HG03103 (cell line): ENCODE data around the gene DDX54.

Experiments
- ATAC-seq: cut with Tn5 transposase; IDR thresholded peaks from one replicate; pipeline ENCODE4 v1.9.1; 2021; ENCODE audit warnings: low read depth; ENCODE audit not compliant: unreplicated experiment

DDX54 gene

DNA sequence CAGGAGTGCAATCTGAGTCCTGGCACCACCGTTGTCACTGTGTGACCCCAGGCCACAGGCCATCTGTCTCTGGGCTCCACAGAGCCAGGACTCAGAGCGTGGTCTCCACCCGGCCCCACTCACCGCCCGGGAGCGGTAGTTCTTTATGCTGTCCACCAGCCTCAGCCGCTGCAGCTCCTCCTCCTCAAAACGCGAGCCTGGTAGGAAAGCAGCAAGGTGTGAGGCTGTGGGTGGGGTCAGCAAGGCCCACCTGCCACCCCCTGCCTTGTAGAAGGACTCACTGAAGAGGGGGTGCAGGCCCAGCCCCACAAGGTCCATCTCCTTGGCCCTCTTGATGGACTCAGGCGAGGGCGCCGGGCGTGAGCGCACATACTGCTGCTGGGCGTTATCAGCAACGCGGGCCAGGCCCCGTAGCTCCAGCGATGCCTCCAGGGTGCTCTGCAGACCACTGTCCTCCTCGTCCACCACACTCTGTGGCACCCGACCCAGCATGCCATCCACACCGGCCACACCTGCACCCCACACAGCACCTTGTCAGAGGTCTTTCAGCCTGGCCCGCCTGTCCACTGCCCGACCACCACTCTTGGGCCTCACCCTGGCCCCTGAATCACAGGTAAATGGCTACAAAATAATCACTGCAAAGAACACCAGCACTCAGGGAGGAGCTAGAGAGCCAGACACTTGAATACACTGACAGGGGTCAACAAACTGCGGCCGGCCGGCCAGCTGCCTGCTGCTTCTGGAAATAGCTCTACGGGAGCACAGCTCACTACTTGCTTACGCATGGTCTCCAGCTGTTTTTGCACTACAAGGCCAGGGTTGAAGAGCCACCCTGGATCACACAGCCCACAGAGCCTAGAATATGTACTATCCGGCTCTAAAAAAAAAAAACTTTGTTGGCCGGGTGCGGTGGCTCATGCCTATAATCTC lies 19.5 kb downstream of the DDX54 start:
- ATAC-seq, result no peak

DNA sequence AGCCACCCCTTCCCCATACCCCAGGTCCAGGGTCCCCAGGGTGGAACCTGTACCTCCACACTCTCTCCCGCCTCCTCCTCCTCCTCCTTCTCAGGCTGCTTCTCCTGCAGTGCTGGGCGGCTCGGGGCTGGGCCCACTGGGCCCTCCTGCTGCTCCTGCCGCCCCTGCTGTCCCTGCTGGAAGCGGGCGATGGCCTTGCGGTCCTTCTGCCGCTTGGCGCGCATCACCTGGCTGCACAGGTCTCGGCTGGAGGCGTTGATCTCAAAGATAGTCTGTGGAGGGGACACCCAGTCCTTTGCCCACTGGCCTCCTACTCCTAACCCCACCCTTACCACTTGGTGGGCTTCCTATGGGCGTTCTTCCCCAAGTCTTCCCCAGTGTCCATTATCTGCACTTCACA lies 21.3 kb downstream of the DDX54 start:
- ATAC-seq, result no peak

DNA sequence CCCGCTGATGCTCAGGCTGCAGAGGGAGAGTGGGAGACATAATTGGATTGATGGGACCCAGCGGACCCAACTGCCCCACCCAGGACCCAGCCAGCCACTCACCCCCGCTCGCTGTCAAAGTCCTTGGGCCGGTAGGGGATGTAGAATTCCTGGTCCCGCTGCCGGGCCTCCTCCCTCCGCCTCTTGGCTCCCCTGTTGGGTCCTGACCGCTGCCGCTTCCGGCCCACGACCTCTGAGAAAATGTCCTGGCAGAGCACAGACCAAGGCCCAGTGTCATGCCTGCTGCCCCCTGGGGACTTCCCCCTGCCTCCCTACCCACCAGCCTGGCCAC lies 22.3 kb downstream of the DDX54 start:
- no peak for ATAC-seq

DNA sequence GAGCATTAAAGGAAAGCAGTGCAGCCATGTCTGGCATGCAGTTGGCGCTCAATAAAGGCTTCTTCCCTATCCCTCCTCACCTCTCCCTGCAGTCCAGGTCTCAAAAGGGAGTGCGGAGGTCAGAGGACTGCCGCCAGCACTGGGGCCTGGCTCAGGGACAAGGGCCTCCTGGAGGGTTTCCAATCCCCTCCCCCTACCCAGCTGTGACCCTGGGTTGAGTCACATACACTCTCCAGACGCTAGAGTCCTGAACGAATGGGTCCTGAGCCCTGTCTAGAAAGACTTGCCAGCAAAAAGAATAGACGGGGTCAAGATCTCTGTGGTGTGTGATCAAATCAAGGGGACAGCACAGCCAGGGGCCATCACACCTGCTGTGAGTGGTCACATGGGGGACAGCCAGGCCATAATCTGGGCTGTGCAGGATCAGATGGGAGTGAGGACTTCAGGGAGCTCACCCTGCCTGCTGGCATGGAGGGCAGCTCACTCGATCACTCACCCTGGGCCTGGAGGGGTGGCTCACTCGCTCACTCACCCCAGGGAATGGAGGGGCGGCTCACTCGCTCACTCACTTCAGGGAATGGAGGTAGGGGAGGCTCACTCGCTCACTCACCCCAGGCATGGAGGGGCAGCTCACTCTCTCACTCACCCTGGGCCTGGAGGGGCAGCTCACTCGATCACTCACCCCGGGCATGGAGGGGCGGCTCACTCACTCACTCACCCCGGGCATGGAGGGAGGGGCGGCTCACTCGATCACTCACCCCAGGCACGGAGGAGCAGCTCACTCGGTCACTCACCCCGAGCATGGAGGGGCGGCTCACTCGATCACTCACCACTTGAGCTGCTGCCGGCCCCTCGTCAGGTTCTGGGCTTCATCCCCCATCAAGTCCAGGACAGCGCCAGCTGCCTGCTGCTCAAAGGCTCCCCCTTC lies 22.9 kb downstream of the DDX54 start:
- ATAC-seq, result no peak

DNA sequence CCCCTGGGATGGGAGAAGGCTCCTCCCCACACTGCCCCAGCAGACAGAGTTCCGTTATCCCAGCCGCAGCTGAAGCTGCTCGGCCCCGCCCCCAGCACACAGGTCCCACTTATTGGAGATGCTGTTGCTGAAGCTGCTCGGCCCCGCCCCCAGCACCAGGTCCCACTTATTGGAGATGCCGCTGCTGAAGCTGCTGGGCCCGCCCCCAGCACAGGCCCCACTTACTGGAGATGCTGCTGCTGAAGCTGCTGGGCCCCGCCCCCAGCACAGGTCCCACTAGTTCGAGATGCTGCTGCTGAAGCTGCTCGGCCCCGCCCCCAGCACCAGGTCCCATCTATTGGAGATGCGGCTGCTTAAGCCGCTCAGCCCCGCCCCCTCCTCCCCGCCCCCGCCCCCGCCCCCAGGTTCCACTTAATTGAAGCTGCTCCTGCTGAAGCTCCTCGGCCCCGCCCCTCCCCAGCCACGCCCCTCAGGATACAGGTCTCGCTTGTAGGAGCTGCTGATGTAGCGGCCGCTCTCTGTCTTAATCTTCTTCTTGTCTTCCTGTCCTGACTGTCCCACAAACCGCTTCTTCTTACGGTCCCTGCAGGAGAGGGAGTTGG lies 23.8 kb downstream of the DDX54 start:
- no peak for ATAC-seq

DNA sequence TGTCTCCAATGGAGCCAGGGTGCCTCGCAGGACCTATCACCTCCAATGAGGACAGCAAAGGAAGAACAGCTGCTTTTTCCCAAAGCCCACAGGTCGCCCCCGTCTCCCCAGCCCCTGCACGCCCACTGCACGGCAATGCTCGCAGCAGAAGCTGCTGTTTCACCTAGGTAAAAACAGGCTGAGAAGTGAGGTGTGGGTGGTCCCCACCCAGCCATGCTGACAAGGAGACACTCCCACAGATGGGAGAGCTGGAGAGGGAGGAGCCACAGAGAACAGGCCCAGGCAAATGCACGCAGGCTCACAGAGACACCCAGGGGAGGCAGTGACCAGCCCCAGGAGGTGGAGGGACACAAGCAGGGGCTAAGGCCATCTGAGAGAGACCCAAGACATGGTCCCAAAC lies 25.3 kb downstream of the DDX54 start:
- ATAC-seq, result no peak

DNA sequence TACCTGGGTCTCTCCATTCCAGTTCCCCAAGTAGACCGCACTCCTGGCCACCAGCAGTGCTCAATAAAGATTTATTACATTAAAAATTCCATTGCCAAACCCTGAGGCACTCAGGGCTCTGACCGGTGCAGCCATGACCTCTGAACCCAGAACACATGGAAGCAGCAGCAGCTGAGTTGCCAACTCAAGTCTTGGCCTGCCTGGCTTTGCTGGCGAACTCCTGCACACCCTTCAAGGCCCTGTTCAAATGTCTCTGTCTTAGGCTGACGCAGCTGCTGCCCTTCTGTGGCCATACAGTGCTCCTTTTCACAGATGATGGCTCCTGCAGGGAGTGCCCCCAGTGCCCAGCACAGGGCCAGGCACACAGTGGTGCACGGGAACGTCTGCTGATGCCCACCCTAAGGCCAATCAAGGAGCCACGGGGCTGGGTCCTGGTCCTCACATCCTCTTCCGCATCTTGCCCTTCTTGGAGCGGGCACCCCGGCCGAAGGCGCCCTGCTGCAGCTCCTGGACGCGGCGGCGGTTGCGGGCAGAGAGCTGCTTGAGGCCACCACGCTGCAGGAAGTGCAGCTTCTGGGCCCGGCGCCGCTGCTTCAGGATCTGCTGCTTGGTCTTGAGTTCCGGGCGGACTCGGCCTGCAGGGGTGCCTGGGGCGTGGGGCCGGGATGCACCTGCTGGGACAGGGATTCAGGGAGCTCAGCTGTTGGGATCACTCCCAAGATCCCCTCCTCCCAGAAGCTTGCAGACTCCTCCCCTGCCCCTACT lies 26.7 kb downstream of the DDX54 start:
- no peak for ATAC-seq

DNA sequence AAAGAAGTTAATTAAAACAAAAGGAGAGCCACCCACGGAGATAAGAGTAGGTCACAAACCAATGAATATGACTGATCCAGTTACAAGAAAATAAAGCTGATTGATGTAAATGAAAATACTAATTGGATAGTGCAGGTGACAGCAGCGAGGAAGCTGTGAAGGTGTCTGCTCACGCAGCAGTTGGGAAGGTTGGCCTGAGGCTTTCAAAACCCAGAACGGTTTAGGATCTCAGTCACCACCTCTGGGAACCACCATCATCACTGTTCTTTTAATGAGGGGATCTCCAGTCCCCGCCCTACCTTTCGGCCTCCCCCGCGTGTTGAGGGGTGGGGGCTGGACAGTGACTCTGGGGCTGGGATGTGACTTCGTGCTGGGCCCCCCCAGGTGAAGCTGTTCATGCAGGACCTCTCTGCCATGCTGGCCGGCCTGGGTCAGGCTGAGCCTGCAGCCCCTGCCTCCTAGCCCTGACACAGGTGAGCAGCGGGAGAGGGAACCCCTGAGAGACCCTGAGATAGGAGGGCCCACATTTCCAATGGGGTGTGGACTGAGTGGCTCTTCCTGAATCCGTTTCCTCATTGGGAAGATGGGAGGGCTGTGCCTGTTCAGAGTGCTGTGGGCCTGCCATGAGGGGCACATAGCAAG lies 27.9 kb downstream of the DDX54 start:
- no peak for ATAC-seq

DNA sequence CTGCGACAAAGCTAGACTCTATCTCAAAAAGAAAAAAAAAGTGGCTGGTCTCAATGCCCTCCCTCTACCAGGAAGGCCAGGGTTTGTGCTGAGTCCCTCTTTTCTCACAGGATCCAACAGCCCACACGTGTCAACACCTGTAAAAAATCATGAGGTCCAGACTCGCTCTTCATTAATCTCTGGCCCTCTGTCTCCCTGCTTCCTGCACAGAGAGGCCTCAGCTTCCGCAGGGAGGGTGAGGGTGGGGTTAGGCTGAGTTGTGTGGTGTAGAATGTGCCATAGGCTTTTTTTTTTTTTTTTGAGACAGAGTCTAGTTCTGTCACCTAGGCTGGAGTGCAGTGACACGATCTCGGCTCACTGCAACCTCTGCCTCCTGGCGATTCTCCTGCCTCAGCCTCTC lies 29.6 kb downstream of the DDX54 start:
- ATAC-seq, result no peak

DNA sequence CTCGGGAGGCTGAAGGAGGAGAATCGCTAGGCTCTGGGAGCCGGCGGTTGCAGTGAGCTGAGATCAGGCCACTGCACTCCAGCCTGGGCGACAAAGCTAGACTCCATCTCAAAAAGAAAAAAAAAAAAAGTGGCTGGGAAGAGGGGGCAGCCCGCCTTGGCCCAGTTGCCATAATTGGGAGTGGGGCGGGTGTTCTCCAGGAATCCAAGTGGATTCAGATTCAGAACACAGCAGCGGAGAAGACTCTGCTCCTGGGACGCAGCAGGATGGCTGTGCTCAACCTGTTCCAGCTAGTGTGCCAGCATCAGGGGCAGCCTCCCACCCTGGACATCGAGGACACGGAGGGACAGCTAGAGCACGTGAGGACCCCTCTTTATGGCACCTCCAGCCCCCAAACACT lies 30.2 kb downstream of the DDX54 start:
- ATAC-seq, result no peak

DNA sequence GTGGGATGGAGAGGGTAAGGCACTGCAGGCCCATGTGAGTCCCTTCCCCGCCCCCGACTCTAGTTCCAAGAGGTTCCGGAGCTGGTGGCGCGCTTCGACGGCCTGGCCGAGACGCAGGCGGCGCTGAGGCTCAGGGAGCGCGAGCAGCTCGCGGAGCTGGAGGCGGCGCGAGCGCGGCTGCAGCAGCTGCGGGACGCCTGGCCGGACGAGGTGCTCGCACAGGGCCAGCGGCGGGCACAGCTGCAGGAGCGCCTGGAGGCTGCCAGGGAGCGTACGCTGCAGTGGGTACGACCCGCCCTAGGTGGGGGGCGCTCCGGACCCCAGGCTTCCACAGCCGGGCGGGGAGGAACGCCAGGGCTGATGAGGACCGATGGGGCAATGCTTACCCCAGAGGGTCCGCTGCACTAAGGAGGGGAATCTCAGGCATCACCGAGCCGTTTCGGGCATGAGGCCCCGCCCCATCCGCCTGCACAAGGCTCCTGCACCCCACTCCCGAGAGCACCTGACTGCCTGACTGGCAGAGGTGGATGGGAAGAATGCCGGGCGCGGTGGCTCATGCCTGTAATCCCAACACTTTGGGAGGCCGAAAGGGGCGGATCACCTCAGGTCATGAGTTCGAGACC lies 30.8 kb downstream of the DDX54 start:
- ATAC-seq, result no peak

DNA sequence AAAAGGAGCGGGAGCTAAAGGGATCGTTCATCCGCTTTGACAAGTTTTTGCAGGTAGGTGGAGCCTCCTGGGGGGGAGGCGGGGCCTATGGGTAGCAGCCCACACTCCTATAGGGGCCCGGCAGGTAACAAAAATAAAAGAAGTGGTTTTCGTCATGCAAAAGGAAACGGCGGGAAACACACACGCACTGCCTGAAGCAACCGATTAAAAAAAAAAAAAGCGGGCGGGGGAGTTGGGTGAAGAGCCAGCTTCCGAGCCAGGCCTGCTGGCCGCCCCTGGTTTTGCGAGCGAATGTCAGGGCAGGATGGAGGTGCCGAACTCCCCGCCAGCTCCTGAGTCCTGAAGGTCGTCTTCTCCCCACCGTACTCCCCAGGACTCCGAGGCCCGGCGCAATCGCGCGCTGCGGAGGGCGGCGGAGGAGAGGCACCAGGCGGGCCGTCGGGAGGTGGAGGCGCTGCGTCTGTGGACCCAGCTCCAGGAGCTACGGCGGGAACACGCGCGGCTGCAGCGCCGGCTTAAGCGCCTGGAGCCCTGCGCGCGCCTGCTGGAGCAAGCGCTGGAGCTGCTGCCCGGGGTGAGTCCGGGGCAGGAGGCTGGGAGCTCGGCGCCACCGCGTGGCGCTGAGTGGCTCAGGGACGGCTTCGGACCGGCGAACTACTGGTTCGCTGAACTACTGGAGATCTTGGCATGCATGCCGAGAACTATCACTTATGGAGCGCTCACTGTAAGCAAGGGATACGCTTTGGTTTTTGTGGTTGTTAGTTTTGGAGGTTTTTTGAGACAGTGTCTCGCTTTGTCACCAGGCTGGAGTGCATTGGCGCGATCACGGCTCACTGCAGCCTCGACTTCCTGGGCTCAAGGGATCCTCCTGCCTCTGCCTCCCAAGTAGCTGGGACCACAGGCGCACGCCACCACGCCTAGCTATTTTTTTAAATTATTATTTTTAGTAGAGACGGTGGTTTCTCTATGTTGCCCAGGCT lies 32.2 kb downstream of the DDX54 start:
- no peak for ATAC-seq

DNA sequence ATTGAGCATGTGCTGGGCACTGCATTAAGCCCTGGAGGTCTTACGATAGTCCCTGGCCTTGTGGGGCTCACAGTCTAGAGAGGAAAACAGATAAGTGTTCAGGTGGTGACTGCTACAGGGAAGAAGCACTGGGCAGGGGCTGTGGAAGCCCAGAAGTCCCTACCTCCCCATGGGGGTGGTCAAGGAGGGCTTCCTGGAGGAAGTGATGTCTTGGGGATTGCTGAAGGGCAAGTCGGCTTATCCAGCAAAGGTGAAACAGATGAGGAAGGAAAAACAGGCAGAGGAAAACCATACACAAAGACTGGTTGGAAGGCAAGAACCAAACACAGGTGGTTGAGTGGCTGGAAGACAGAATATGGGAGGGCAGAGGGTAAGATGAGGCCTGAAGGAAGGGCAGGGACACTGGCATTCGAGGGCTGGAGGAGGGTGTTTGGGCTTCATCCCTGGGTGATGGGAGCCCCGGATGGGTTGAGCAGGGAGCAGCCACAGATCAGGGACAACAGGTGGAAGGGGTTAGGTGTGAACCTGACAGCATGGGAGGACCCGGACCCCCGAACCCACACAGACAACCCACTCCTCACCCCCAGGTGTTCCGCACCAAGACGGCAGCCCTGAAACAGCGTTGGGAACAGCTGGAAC lies 33.0 kb downstream of the DDX54 start:
- no peak for ATAC-seq

DNA sequence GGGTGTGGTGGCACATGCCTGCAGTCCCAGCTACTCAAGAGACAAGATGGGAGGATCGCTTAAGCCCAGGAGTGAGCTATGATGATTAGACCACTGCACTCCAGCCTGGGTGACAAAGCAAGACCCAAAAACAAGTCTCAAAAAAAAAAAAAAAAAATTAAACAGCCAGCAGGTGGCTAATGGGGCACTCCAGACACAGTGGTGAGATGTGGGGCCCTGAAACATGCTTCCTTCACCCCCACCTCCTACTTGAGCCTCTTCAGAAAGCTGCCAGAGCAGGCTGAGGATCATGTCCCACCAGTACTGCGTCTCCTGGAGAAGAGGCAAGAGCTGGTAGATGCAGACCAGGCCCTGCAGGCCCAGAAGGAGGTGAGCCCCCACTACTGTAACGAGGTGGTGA lies 33.6 kb downstream of the DDX54 start:
- ATAC-seq, result no peak

DNA sequence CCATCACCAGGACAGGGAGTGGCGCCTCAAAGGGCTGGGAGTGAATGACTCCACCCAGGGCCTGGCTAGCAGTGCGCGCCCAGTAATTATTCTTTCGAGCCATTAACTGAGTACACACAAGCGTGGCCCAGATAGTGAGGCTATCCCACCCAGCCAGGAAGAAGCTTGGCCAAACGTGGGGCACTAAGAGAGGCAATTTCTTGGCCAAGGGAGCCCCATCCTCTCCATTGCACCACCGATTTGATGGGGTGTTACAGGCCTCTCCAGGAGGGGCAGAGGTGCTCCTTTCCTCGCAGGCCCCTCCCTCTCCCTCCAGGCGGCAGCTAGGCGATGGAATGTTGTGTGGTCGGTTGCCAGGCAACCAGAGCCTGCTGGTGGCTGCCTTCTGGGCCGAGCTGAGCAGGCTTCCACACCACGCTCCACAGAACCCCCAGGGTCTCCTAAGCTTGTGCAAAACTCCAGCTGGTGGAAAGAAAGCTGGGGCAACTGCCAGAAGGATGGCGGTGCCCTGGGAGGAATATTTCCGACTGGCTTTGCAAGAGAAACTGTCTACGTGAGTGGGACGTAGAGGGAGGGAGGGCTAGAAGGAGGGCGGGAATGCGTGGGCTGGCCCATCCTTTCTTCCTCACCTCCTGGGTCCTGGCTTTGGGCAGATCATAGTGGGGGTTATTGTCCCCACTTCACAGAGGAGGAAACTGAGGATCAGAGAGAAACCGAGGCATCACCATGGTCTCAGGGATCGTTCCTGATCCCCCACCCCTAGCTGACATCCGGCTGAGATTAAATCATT lies 35.7 kb downstream of the DDX54 start, which contains the start of gene CFAP73:
CFAP73 (plus strand) TSS at position 364 of the 790 bp plus-strand sequence; CDS start at position 498, 134 bp downstream.
- ATAC-seq, result no peak

DNA sequence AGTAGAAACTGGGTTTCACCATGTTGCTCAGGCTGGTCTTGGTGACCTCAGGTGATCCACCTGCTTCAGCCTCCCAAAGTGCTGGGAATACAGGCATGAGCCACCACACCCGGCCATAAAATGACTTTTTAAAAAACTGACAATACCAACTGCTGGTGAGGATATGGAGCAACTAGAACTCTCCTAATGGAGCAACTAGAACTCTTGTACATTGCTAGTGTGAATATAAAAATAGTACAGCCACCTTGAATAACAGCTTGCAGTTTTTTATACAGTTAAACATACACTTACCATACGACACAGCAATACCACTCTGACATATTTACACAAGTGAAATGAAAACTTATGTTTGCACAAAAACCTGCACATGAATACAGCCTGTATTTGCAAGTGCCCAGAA lies 38.3 kb downstream of the DDX54 start:
- no peak for ATAC-seq
